GM12892 (cell line): ENCODE results near the gene BRSK2.

Experiments
- DNase-seq: peaks from one replicate; pipeline ENCODE4 v3.0.0; 2011; ENCODE audit not compliant: insufficient read length
- FAIRE-seq: peaks from 2 replicates; lab custom pipeline; 2011; peaks lifted over from hg19 to GRCh38; lab: Jason Lieb, UNC
- POLR2A ChIP-seq: IDR thresholded peaks from 2 replicates; pipeline ENCODE4 v1.6.1; 2011; ENCODE audit warnings: low read depth, low read length, control low read depth
- POLR2AphosphoS5 ChIP-seq: IDR thresholded peaks from 2 replicates; pipeline ENCODE4 v1.6.1; 2011; ENCODE audit warnings: low read depth, low read length, control low read depth
- TAF1 ChIP-seq: IDR thresholded peaks from 2 replicates; pipeline ENCODE4 v1.6.1; 2011; ENCODE audit warnings: low read depth, mild to moderate bottlenecking, control low read depth, low read length, borderline replicate concordance

The BRSK2 gene

DNA sequence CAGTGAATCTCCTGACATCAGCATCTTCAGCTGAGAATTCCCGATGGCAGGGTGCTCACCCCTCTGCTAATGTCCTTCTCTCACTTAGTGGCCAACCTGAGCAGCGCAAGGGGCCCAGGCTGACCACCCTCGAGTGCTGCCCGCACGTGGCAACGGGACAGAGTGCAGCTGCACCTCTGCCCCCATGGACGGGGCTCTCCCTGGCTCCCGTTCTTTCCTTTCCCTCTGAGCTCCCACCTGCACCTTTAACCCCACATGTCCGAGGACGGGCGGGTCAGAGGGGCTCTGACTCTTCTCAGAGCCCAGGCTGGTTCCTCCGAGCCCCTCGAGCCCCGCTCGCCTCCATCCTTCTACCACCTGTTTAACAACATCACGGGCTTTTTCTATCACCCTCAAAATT is 77.0 kb downstream of the BRSK2 start:
- DNase-seq, result no peak
- FAIRE-seq, result no peak
- no peak for TF ChIP-seq POLR2A
- no peak for TF ChIP-seq POLR2AphosphoS5
- no peak for TF ChIP-seq TAF1

DNA sequence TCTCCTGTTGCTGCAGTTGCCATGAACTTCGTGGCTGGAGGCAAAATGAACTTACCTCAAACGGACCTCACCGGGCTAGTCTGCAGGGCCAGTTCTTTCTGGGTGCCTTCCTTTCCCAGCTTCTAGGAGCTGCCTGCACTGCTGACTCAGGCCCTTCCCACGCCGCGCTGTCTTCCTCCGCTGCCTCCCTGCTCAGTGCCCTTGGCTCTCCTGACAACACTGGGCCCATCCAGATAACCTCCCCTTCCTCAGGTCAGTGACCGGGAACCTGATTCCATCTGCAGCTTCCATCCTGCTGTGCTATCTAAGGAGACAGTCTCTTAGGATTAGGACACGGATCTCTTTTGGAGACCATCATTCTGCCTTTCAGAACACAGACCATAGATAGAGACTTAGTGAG is 77.5 kb downstream of the BRSK2 start:
- DNase-seq (no peak), FAIRE-seq (no peak)
- TF ChIP-seq POLR2A (no peak), POLR2AphosphoS5 (no peak), TAF1 (no peak)

DNA sequence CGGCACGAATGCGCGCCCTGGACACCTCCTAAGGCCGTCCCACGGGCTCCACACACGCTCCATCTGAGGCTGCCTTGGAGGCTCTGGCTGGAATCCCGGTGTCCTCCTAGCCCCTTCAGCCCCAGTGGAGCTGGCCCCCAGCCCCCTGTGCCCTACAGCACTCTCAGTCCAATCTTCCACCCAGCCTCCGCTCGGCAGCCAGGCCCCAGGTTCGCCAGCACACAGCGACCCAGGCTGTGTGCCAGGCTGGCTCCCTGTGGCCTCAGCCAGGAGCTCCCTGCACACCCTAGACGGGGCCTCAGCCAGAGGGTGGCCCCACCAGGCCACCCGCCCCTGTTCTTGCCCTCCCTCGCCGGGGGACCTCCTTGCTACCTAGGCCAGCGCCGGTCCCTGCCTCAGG is 78.3 kb downstream of the BRSK2 start:
- DNase-seq (no peak), FAIRE-seq (no peak)
- TF ChIP-seq POLR2AphosphoS5 (no peak), POLR2A (no peak), TAF1 (no peak)

DNA sequence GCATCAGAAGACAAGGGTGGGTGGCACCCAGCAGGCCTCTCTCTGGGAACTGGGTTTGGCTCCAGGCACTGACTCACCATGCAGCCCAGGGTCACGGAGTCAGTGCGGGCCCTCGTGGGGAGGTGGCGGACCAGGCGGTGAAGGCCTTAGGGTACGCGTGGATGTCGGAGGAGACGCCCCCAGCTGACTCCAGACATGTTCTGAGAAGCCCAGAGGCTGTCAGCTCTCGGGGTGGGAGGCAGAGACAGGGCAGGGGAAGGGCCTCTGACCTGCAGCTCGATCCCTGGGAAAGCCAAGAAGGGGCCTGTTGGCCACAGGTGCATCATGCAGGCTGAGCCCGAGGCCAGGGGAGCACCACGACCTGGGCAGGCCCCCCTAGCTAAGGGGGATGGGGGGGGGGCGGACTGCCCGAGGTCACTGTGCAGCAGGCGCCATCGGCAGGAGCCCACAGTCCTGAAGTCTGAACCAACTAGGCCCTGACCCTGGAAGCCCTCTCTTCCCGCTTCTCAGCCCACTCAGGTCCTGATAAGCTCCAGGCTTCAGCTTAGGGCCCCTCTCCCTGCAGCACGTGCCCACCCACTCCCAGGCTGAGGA is 78.8 kb downstream of the BRSK2 start:
- DNase-seq, result no peak
- FAIRE-seq, result no peak
- TF ChIP-seq POLR2A (no peak), POLR2AphosphoS5 (no peak), TAF1 (no peak)

DNA sequence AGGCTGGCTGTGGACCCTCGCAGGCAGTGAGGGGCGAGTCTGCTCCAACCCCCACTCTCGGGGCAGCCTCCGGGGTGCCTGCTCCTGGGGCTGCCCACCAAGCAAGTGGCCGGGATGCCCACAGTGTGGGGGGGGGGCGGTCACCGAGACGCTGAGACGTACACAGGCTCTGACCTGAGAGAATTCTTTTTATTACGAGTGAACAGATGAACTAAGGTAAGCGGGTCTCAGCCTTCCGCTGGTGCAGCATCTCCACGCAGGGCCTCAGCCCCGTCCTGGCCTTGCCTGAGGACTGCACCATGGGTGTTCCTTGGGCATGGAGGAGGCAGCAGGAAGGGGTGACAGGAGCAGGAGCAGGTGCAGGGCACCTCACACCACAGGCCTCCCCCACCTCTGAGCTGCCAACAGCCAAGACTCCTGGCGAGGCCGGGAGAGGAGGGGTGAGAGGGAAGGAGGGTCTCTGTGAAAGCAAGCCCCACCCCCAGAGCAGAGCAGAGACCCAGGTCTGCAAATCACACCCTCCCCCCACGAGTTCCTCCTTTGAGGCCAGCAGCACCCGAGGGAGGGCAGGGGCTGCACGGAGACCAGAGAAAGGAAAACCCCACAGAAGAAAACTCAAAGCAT is 79.7 kb downstream of the BRSK2 start:
- no peak for TF ChIP-seq POLR2AphosphoS5
- no peak for TF ChIP-seq TAF1
- TF ChIP-seq POLR2A, result no peak
- FAIRE-seq (no peak), DNase-seq (no peak)

DNA sequence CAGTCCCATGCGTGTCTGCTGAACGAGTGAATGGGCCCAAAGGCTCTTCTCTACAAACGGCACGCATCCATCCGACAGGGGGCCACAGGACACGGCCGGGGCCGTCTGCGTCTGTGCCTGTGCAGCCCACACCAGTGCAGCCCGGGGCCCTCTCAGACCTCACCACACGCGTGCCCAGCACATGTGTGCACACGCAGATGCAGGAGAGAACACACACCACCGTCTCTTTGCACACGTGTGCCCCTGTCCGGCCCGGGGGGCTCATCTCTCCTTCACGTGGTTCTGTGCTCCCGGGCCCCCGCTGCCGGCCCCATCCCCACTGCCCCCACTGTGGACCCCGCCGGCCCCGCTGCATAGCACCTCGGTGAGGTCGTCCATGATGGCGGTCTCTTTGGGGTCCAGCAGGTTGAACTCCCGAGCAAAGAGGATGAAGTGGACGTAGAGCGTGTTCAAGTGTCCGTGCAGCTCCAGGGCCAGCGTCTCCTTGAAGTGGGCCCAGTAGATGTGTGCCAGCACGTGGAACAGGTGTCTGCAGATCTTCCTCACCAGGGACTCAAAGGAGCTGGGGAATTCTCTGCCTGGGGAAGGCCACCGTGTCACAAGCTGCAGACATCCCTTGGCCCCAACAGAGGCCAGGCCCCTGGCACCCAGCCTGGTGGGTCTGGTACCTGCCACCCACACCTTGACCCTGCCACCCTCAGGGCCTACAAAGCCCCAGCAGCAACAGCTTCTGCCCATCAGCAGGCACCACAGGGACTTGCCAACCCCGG is 80.4 kb downstream of the BRSK2 start:
- FAIRE-seq, result no peak

DNA sequence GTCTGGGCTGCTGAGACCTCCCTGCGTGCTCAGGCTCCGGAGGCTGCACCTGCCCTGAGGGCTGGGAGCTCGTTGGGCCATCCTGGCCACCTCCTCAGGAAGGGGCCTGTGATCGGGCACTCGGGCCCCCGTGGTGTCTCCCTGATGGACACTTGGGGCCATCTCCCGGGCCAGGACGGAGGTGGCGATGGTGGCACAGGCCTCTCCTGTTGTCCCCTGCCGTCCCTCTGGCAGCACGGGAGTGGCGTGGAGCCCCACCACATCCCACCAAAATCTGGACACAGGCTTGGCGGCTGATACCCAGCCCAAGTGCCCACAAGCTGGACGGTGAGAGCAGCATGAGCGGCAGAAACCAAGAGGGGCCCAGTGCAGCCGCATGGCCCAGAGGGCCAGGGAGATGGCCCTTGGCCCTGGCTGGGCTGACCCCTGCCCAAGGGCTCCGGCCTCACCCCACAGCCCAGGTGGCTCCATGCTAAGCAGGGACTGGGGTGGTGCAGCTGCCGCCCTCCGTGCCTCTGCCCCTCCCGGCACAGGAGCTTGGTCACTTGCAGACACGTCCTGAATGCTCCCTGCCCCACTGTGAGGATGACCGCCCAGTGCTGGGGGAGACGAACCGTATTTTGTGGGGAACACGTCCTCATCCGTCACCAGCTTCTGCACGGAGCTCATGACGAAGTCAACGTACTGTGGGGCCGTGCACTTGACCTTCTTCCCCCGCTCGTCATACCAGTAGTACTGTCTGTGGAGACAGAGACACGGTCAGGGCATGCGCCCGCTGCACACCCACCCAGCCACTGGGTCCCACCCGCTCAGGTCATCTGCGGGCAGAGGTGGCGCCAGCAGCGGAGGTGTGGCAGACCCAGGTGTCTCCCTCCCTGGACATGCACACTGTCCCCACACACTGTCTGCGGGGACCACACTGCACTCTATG is 81.2 kb downstream of the BRSK2 start:
- no peak for TF ChIP-seq TAF1
- no peak for TF ChIP-seq POLR2A
- TF ChIP-seq POLR2AphosphoS5, result no peak
- DNase-seq (no peak), FAIRE-seq (no peak)

More for the DNA sequence above, 80.4 kb downstream of the BRSK2 start:
- DNase-seq, result no peak
- no peak for TF ChIP-seq POLR2AphosphoS5
- TF ChIP-seq TAF1, result no peak
- TF ChIP-seq POLR2A, result no peak

DNA sequence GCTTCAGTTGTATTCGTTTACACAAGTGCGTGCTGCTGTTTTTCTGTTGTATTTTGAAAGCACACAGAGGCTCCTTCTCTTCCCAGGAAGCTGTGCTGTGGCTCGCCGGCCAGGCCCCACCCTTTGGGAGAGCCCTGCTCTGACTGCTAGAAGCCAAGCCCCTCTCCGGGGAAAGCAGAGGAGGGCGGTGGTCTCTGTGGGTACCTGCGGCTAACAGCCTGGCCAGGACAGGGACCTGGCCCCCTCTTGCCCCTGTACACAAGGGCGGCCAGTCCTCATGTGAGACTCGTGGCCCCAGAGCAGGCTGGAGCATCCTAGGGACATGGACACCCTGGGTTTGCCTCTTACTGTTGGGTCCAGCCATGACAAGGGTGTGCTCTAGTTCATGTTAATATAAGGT is 82.0 kb downstream of the BRSK2 start:
- no peak for DNase-seq
- FAIRE-seq, result no peak
- no peak for TF ChIP-seq POLR2A
- no peak for TF ChIP-seq TAF1
- no peak for TF ChIP-seq POLR2AphosphoS5

DNA sequence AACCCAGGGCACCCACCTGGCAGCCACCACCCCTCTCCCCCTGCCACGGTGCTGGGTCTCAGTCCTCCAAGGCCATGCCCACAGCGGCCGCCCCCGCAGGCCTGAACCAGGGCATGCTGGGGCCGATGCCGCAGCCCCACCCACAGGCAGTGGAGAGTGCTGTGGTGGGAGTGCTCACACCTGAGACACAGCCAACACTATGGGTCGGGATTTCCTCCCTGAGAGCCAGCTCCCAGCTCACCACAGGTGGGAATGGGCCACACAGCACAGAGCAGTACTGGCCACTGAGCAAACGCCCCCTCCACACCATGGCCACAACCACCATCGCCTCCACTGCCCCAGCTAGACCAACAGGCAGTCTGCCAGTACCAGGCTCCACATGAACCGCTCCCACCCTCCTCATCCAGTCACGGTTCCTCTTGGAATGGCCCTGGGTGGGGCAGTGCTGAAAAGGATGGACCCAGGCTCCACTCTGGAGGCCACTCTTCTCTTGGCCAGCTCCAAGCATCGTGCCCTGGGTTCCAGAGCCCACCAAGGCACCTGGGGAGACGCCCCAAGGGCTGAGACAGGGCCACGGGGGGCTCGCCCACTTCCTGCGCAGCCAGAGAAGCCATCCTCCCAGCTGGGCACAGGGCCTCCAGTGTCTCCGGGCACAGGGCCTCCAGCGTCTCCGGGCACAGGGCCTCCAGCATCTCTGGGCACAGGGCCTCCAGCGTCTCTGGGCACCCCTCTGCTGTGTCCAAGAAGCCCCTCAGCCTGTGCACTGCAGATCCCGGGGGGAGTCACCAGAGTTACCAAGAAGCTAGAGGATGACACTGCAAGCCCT is 82.7 kb downstream of the BRSK2 start:
- FAIRE-seq, result no peak
- no peak for TF ChIP-seq TAF1
- no peak for DNase-seq

DNA sequence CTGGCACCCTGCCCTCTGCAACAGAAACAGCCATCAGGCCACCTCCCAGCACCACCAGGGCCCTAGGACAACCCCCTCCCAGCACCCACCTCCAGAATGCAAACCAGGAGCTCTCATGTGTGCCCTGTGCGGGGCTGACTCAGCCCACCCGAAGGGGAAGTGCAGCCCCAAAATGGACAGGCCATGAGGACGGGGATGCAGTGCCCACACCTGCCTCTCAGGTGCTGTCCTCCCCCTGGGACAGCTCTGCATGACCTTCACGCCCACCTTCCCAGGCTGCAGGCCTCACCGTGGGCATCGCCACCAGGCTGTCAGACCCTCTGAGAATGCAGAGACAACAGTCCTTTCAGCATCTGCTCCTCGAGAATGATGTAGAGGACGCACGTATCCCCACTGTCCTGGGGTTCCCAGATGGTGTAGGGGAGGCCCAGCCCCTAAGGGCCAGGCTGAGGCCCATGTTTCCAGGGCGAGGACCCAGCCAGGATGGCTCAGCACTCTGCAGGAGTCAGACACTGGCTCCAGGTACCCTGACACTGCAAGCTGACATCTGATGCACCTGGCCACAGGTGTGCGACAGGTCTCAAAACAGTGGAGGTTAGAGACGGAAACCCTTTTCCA is 83.4 kb downstream of the BRSK2 start:
- DNase-seq (no peak), FAIRE-seq (no peak)
- TF ChIP-seq TAF1, result no peak
- no peak for TF ChIP-seq POLR2AphosphoS5
- TF ChIP-seq POLR2A, result no peak
